ENCODE data around the gene ADGRG1. TPM values are rescaled to one million over a fixed set of nuclear protein-coding genes. Genes with fewer than 3 reads are reported as not detected.

Gene ADGRG1
- total RNA-seq, 2 experiments from 2014 or later: not detected

- Histone ChIP-seq H3K9me3 (ENCODE audit: low read length) (no peaks in the 10 kb centered on the region), H3K4me1 (ENCODE audit: insufficient read depth, low read length, poor library complexity, severe bottlenecking) (no peaks in the 10 kb centered on the region), H3K79me2 (ENCODE audit: insufficient read depth, low read depth, low read length) (no peaks in the 10 kb centered on the region), H3K4me2 (ENCODE audit: low read length) (no peak overlapping the region), H3K27ac (ENCODE audit: low read depth, low read length, poor library complexity, severe bottlenecking) (no peak overlapping the region), H3K36me3 (ENCODE audit: insufficient read depth, low read length) (no peaks in the 10 kb centered on the region), H3K9me2 (ENCODE audit: insufficient read depth, low read length) (no peaks in the 10 kb centered on the region), H3K4me3 (ENCODE audit: low read depth, low read length, poor library complexity, severe bottlenecking) (no peak overlapping the region), H4K20me1 (ENCODE audit: insufficient read depth, low read length) (no peaks in the 10 kb centered on the region), H2AFZ (ENCODE audit: low read length) (no peak overlapping the region)
- DNase-seq (ENCODE audit: low spot score): no peak
- TF ChIP-seq CTCF (conservative IDR thresholded peaks at IDR 0.05; ENCODE audit: low read length): no peak
- no peak for TF ChIP-seq EZH2phosphoT487 (IDR thresholded peaks at IDR 0.05; ENCODE audit: borderline replicate concordance, low read depth, low read length)
- no TSS peak for BruUV-seq (replicated peaks)
- ChIA-PET POLR2A (interaction anchor here (0.8 kb wide), 1 partner anchor 73 kb away, joined by 3 read pairs; no protein-coding TSS in a partner anchor), CTCF (ENCODE audit: unreplicated experiment) (no interaction called here)
- intact Hi-C loops (cut with micrococcal nuclease; ENCODE audit: unreplicated experiment): no loop called here
Observed at GRCh38 chr16:57661936-57662906, 33.8 kb downstream of the ADGRG1 start.

DNA sequence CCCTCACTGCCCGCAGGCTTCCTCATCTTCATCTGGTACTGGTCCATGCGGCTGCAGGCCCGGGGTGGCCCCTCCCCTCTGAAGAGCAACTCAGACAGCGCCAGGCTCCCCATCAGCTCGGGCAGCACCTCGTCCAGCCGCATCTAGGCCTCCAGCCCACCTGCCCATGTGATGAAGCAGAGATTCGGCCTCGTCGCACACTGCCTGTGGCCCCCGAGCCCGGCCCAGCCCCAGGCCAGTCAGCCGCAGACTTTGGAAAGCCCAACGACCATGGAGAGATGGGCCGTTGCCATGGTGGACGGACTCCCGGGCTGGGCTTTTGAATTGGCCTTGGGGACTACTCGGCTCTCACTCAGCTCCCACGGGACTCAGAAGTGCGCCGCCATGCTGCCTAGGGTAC, 35.0 kb downstream of the ADGRG1 start:
- no peak overlapping the region for H3K4me2 ChIP-seq (ENCODE audit: low read length)
- DNase-seq (ENCODE audit: low spot score): no peak
- H2AFZ ChIP-seq (ENCODE audit: low read length): no peak overlapping the region
- intact Hi-C loops (cut with micrococcal nuclease; ENCODE audit: unreplicated experiment): no loop called here
- ChIA-PET POLR2A (no interaction called here), CTCF (ENCODE audit: unreplicated experiment) (interaction anchor here (0.6 kb wide), 1 partner anchor 241 kb away, joined by 3 read pairs; no protein-coding TSS in a partner anchor)
- H3K4me1 ChIP-seq (ENCODE audit: insufficient read depth, low read length, poor library complexity, severe bottlenecking): no peaks in the 10 kb centered on the region
- no peak overlapping the region for H3K4me3 ChIP-seq (ENCODE audit: low read depth, low read length, poor library complexity, severe bottlenecking)
- H3K79me2 ChIP-seq (ENCODE audit: insufficient read depth, low read depth, low read length): no peaks in the 10 kb centered on the region
- H4K20me1 ChIP-seq (ENCODE audit: insufficient read depth, low read length): no peaks in the 10 kb centered on the region
- no peaks in the 10 kb centered on the region for H3K36me3 ChIP-seq (ENCODE audit: insufficient read depth, low read length)
- H3K27ac ChIP-seq (ENCODE audit: low read depth, low read length, poor library complexity, severe bottlenecking): no peak overlapping the region
- H3K9me3 ChIP-seq (ENCODE audit: low read length): no peaks in the 10 kb centered on the region
- TF ChIP-seq EZH2phosphoT487 (IDR thresholded peaks at IDR 0.05; ENCODE audit: borderline replicate concordance, low read depth, low read length): no peak
- TF ChIP-seq CTCF (conservative IDR thresholded peaks at IDR 0.05; ENCODE audit: low read length): no peak
- H3K9me2 ChIP-seq (ENCODE audit: insufficient read depth, low read length): no peaks in the 10 kb centered on the region
- no TSS peak for BruUV-seq (replicated peaks)

Measured in OCI-LY7 (cell line).